Testis (tissue), 3 donors: ENCODE measurements around the gene RNF31. TPM values are rescaled to one million over a fixed set of nuclear protein-coding genes. Genes with fewer than 3 reads are reported as not detected.

Experiments used
- DNase-seq: peaks from one replicate; pipeline ENCODE4 v3.0.0-alpha.2; 2019
- H3K27ac ChIP-seq, 2 donors: fragments of 200-600 bp; sonication (generic); one replicate each; pipeline ENCODE4 v1.5.1; 2019
- H3K27me3 ChIP-seq: fragments of 200-600 bp; sonication (generic); one replicate; pipeline ENCODE4 v1.5.1; 2019
- H3K36me3 ChIP-seq: fragments of 200-600 bp; sonication (generic); one replicate; pipeline ENCODE4 v1.5.1; 2017; ENCODE audit warnings: low read depth; ENCODE audit errors: missing control alignments
- H3K4me1 ChIP-seq: fragments of 200-600 bp; sonication (generic); one replicate; pipeline ENCODE4 v1.5.1; 2019
- H3K4me3 ChIP-seq, 2 donors: fragments of 200-600 bp; sonication (generic); one replicate each; pipeline ENCODE4 v1.5.1; 2017 to 2019
- H3K9me3 ChIP-seq: fragments of 200-600 bp; sonication (generic); one replicate; pipeline ENCODE4 v1.5.1; 2017
- POLR2A ChIP-seq: fragments of 450-650 bp; IDR thresholded peaks from one replicate; pipeline ENCODE4 v1.6.1; 2017; ENCODE audit warnings: antibody characterized with exemption, mild to moderate bottlenecking, moderate library complexity
- whole genome bisulfite sequencing, 2 donors: methylation state at CpG; one replicate each; pipeline ENCODE4 v1.1.5; 2018; 5-methylcytosine and 5-hydroxymethylcytosine counted together
- intact Hi-C: fragments of 100-400 bp; cut with DNase I; formaldehyde crosslinking; loops from one replicate; pipeline ENCODE4 v1.15.1; 2023; ENCODE audit warnings: low total_unique reads
- polyA plus RNA-seq: library from polyadenylated mRNA; stranded (reverse); fragments of 350-450 nt; fragmentation: Illumina TruSeq; extraction: RNeasy Lipid Tissue Mini Kit (QIAGEN cat#74804); gene quantifications from one replicate; pipeline ENCODE4 v1.2.3, GENCODE V29; 2014; ENCODE audit warnings: low read depth, low replicate concordance; ENCODE audit not compliant: insufficient read depth
- total RNA-seq, 2 donors: library from RNA; depleted of rRNA; stranded (reverse); fragments of >200 nt; gene quantifications; one replicate each; pipeline ENCODE4 v1.2.3, GENCODE V29; 2016
- TF ChIP-seq, protein P1 (sequence below), 3 experiments: fragments of 450-650 bp in 2 of 3; fragments of 200-600 bp in 1 of 3; sonication (generic) in 1 of 3; IDR thresholded peaks; one replicate each; pipeline ENCODE4 v1.5.1; 2016 to 2019; ENCODE audit warnings: antibody characterized with exemption in 3 of 3, mild to moderate bottlenecking in 2 of 3, moderate library complexity in 1 of 3

Gene RNF31
- total and polyA plus RNA-seq, 3 donors from 2014 or later, result 71.0 to 96.8 (median 94.5) TPM

DNA sequence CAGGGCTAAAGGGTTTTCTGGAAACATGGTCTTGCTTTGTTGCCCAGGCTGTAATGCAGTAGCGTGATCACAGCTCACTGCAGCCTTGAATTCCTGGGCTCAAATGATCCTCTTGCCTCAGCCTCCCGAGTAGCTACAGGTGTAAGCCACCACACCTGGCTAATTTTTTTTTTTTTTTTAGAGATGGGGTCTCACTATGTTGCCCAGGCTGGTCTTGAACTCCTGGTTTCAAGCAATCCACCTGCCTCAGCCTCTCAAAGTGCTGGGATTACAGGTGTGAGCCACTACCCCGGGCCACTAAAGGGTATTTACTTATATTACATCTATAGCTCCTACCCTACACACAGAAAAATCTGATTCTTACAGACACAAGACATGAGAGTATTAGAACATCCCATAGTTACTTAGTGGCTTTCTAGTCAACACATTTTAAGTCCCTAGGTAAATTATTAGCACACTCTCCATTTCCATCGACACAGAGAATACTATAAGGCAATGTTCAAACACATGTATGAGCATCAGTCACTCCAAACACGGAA lies 38.9 kb upstream of the RNF31 start:
- WGBS, 2 donors, result 52 to 59% methylated on average over 5 of the region's 5 CpGs
- H3K4me1 ChIP-seq, result no peaks in the 10 kb centered on the region
- intact Hi-C loops, result no loop called here
- no peak overlapping the region for H3K27ac ChIP-seq
- no peak for TF ChIP-seq POLR2A
- TF ChIP-seq, protein P1, sequence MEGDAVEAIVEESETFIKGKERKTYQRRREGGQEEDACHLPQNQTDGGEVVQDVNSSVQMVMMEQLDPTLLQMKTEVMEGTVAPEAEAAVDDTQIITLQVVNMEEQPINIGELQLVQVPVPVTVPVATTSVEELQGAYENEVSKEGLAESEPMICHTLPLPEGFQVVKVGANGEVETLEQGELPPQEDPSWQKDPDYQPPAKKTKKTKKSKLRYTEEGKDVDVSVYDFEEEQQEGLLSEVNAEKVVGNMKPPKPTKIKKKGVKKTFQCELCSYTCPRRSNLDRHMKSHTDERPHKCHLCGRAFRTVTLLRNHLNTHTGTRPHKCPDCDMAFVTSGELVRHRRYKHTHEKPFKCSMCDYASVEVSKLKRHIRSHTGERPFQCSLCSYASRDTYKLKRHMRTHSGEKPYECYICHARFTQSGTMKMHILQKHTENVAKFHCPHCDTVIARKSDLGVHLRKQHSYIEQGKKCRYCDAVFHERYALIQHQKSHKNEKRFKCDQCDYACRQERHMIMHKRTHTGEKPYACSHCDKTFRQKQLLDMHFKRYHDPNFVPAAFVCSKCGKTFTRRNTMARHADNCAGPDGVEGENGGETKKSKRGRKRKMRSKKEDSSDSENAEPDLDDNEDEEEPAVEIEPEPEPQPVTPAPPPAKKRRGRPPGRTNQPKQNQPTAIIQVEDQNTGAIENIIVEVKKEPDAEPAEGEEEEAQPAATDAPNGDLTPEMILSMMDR (IDR thresholded peaks at IDR 0.05), result no peak
- H3K36me3 ChIP-seq, result no peaks in the 10 kb centered on the region
- H3K27me3 ChIP-seq, result no peaks in the 10 kb centered on the region
- DNase-seq, result no peak
- H3K9me3 ChIP-seq, result no peaks in the 10 kb centered on the region
- H3K4me3 ChIP-seq, result no peak overlapping the region

GRCh38 chr14:24110060-24110459 lies 37.2 kb upstream of the RNF31 start:
- H3K27ac ChIP-seq, result no peak overlapping the region
- no peaks in the 10 kb centered on the region for H3K4me1 ChIP-seq
- intact Hi-C loops, result no loop called here
- no peaks in the 10 kb centered on the region for H3K27me3 ChIP-seq
- H3K9me3 ChIP-seq, result no peaks in the 10 kb centered on the region
- H3K36me3 ChIP-seq, result no peaks in the 10 kb centered on the region
- WGBS, 2 donors, result 89 to 92% methylated on average over 9 of the region's 9 CpGs
- TF ChIP-seq, protein P1 (IDR thresholded peaks at IDR 0.05), result no peak
- no peak for TF ChIP-seq POLR2A
- no peak for DNase-seq
- H3K4me3 ChIP-seq, result no peak overlapping the region

DNA sequence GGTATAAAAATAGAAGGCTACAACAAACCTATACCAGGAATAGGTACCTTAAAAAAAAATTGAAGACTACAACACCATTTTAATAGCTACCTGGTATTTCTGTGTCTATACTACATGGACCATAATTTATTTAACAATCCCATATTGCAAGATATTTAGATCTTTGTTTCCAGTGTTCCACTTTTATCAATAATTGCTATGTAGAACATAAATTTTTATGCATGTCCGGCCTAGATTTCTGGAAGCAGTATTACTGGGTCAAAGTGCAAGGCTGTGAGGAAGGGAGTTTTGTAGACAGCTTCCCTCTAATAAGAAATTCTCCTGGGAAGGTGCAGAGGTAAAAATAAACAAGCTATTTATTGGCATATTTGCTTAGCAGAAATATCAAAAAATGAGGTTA lies 36.8 kb upstream of the RNF31 start:
- H3K9me3 ChIP-seq, result no peaks in the 10 kb centered on the region
- no peaks in the 10 kb centered on the region for H3K27me3 ChIP-seq
- DNase-seq, result no peak
- 29 to 44% methylated on average over 1 of the region's 1 CpG for WGBS, 2 donors
- H3K4me1 ChIP-seq, result peaks cover 3% of the 10 kb centered on the region
- H3K4me3 ChIP-seq, result no peak overlapping the region
- intact Hi-C loops, result no loop called here
- no peak overlapping the region for H3K27ac ChIP-seq
- TF ChIP-seq, protein P1 (IDR thresholded peaks at IDR 0.05), result no peak
- TF ChIP-seq POLR2A, result no peak
- H3K36me3 ChIP-seq, result no peaks in the 10 kb centered on the region

DNA sequence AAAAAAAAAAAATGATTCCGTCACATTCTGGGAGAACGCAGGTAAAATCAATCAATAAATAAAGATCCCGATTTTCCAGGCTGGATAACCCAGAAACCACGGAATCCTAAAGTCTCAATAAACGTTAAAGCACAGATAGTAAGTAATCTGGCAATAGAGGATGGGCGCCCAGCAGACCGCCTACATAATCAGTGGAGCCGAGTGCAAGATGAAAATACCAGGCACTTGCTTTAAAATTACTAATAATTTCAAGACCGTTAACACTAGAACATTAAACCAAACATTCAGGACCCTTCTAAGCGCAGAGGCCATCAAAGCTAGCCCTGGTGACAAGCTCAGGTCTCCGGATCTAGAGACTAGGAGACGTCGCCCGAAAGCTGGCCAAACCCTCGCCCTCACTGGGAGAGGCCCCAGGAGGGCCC lies 33.9 kb upstream of the RNF31 start:
- peaks cover 9% of the 10 kb centered on the region for H3K4me1 ChIP-seq
- no peaks in the 10 kb centered on the region for H3K27me3 ChIP-seq
- intact Hi-C loops, result no loop called here
- peak overlapping the region; percentile 68 to 76 for H3K4me3 ChIP-seq
- WGBS, 2 donors, result 13 to 23% methylated on average over 10 to 15 of the region's 15 CpGs
- peak; percentile 21 for DNase-seq
- H3K36me3 ChIP-seq, result no peaks in the 10 kb centered on the region
- TF ChIP-seq, protein P1 (IDR thresholded peaks at IDR 0.05), result no peak
- no peak for TF ChIP-seq POLR2A
- H3K27ac ChIP-seq, result peak overlapping the region; percentile 99 to 100
- no peaks in the 10 kb centered on the region for H3K9me3 ChIP-seq
